ENCODE measurements around the gene NUP50.

The NUP50 gene

DNA sequence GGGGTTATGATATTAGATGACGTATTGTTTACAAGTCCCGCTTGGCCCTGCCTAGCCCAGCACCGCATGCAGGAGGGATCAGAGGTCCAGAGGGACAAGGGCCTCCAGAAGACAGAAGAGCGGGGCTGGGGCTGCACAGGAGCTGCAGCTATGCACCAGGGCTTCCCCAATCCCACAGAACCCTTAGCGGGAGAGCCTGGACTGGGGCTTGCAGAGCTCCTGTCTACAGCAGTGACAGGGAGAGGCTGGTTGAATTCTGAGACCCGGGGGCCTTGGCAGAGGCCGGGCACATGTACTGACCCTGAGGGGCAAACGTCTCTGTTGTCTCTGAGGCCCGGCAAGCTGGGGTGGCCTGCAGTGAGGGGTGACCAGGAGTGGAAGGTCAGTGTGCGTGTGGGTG lies 70.1 kb downstream of the NUP50 start:
- no peak for DNase-seq

DNA sequence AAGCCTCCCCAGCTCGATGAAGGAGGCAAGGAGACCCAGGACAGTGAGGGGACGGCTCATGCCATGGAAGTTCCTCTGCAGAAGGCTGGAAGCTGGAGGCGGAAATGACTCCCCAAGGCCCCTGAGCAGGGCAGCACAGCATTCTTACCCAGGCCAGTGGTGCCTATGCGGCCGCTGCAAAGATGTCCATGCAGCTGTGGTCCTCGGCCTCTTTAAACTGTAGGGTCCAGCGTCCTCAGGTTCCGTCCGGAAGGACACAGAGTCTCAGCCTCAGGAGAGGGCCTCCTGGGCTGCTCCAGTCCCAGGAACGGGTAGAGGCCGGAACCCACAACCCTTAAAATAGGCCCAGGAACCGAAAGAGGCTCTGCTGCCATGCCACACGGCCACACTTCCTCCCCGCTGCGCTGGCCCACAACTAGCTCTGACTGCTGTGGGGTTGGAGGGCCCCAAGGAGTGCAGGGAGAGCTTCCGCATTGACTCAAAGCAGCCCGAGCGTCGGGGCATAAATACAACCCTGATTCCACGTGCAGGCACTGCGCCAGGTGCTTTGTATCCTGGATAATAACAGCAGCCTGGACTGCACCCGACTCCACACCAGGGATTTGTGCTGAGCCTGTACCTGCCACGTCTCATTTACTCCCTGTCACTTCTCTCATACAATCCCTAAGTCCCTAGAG lies 71.5 kb downstream of the NUP50 start:
- no peak for DNase-seq

DNA sequence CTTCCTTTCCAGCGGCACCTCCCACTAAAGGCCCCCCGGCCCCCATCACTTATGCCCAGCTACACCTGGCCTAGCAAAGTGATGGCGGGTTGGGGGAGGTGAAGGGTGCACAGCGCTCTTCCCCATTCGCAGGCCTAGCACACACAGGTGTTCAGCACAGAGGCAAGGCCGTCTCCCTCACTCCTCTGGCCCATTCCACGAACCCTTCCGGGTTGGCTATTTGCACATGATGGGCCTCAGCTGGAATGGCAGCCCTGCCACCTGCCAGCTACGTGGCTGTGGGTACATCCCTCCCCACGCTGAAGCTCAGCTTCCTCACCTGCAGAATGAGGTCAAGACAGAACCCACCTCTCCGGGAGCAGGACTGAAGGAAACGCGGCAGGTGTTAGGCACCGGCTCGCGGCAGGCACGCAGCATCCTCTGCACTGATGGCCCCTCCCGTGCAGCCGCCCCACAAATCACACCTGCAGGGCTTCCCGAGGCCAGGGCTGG lies 72.2 kb downstream of the NUP50 start:
- no peak for DNase-seq

DNA sequence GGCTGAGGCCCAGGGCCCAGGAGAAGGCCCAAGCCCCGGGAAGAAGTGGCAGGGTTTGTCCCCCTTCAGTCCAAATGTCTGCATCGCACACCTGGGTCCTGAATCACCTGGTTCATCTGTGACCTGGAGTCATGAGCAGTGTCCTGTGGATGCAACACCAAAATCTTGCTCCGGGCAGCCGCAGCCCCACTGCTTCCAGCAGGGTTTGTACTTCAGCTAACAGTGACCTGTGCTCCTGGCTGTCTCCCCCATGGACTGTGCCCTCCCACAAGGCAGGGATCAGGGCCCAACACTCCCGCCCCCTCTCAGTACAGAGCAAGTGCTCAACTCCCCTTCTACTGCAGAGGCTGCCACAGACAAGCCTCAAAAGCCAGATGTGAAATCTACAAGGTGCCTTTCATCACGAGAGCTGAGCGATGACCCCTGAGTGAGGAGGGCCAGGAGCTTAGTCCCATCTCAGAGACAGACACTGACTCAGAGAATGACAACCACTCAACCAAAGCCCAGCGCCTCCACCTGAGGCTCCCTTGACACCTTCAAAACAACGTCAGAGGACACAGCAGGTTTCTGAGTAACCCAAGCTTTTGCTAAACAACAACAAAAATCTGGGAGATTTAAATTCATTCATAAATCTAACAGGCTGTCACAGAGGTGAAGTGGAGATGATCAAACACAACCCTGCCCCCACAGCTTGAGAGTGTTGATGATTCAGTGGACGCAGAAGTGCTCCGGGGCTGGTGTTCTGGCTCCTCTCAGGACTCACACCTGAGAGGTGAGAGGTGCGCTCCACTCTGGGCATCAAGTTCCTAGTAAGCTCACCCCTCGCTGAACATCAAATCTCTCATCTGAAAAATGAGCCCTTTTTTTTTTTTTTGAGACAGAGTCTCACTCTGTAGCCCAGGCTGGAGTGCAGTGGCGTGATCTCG lies 73.6 kb downstream of the NUP50 start:
- no peak for DNase-seq

Data from activated CD4-positive, alpha-beta T cell treated with anti-CD3 and anti-CD28 coated beads, Interleukin-2, amount 50 U/mL, for 16 hours (primary cell).